ENCODE measurements around the gene UBA1. TPM values are rescaled to one million over a fixed set of nuclear protein-coding genes. Genes with fewer than 3 reads are reported as not detected.

UBA1 gene
- total RNA-seq, 1 experiment from 2014 or later, result 234 TPM

DNA sequence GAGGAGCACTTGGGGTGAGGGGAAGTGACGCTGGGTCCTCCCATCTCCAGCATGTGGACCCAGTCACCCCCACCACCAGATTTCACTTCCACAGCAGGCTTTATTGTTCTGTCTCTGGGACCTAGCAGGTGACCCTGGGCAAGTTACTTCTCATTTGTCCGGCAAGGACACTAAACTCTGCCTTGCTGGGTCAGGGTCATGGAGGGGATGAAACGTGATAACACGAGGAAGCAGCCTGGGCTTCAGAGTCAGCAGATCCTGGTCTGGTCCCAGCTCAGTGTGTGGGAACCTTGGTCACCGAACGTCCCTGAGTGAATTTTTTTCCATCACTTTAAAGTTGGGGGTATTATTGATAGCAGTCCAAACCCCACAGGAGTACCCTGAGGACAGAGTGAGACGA, 3.9 kb downstream of the UBA1 start:
- TF ChIP-seq, protein P1, sequence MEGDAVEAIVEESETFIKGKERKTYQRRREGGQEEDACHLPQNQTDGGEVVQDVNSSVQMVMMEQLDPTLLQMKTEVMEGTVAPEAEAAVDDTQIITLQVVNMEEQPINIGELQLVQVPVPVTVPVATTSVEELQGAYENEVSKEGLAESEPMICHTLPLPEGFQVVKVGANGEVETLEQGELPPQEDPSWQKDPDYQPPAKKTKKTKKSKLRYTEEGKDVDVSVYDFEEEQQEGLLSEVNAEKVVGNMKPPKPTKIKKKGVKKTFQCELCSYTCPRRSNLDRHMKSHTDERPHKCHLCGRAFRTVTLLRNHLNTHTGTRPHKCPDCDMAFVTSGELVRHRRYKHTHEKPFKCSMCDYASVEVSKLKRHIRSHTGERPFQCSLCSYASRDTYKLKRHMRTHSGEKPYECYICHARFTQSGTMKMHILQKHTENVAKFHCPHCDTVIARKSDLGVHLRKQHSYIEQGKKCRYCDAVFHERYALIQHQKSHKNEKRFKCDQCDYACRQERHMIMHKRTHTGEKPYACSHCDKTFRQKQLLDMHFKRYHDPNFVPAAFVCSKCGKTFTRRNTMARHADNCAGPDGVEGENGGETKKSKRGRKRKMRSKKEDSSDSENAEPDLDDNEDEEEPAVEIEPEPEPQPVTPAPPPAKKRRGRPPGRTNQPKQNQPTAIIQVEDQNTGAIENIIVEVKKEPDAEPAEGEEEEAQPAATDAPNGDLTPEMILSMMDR (IDR thresholded peaks at IDR 0.05; ENCODE audit: unreplicated experiment), result no peak
- H3K27me3 Mint-ChIP-seq (ENCODE audit: unreplicated experiment), result no peaks in the 10 kb centered on the region
- H3K27ac Mint-ChIP-seq (ENCODE audit: unreplicated experiment), result no peak overlapping the region
- intact Hi-C loops (cut with micrococcal nuclease; ENCODE audit: unreplicated experiment), result loop anchor here (10.0 kb wide), 1 partner anchor 827 kb away; no protein-coding TSS in a partner anchor
- no peak overlapping the region for H3K4me3 Mint-ChIP-seq (ENCODE audit: low read depth, unreplicated experiment)
- BruUV-seq (replicated peaks), result no TSS peak
- CTCF ChIA-PET, result no interaction called here
- no peaks in the 10 kb centered on the region for H3K9me3 Mint-ChIP-seq (ENCODE audit: low read depth, unreplicated experiment)
- peaks cover 68% of the 10 kb centered on the region for H3K36me3 Mint-ChIP-seq (ENCODE audit: insufficient read depth, unreplicated experiment)
- DNase-seq, result no peak
- peaks cover 18% of the 10 kb centered on the region for H3K4me1 Mint-ChIP-seq (ENCODE audit: low read depth, unreplicated experiment)

DNA sequence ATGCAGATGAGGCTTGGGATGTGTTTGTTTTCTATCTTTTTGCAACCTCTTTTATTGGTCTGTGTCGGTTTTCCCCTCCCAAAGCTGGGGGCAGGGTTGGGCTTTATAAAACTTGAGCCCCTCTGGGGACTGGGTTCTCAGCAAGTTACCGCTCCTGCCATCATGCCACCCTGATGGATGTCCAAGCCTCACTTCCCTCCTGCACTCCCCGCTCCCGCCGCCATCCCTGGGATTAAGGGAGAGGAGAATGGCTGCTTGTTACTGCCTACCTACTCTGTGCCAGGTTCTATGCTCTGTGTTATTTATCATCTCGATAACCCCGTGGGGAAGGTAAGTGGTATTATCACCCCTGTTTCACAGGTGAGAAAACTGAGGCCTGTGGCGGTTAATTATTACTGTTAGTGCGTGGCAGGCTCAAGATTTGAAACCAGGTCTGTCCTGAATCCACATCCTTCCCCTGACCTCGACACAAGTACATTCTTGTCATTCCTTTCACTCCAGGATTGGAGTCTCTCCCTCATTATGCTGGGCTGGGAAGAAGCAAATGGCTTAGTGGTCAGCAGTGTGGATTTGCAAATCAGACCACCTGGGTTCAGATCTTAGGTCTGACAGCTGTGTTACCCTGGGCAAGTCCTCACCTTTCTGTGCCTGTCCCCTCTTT, 4.5 kb downstream of the UBA1 start:
- Mint-ChIP-seq H3K27me3 (ENCODE audit: unreplicated experiment) (no peaks in the 10 kb centered on the region), H3K9me3 (ENCODE audit: low read depth, unreplicated experiment) (no peaks in the 10 kb centered on the region), H3K4me1 (ENCODE audit: low read depth, unreplicated experiment) (peaks cover 18% of the 10 kb centered on the region), H3K27ac (ENCODE audit: unreplicated experiment) (no peak overlapping the region), H3K36me3 (ENCODE audit: insufficient read depth, unreplicated experiment) (peaks cover 71% of the 10 kb centered on the region), H3K4me3 (ENCODE audit: low read depth, unreplicated experiment) (no peak overlapping the region)
- DNase-seq, result no peak
- CTCF ChIA-PET, result no interaction called here
- TF ChIP-seq, protein P1 (IDR thresholded peaks at IDR 0.05; ENCODE audit: unreplicated experiment), result no peak
- intact Hi-C loops (cut with micrococcal nuclease; ENCODE audit: unreplicated experiment), result loop anchor here (10.0 kb wide), 1 partner anchor 827 kb away; no protein-coding TSS in a partner anchor
- no TSS peak for BruUV-seq (replicated peaks)

DNA sequence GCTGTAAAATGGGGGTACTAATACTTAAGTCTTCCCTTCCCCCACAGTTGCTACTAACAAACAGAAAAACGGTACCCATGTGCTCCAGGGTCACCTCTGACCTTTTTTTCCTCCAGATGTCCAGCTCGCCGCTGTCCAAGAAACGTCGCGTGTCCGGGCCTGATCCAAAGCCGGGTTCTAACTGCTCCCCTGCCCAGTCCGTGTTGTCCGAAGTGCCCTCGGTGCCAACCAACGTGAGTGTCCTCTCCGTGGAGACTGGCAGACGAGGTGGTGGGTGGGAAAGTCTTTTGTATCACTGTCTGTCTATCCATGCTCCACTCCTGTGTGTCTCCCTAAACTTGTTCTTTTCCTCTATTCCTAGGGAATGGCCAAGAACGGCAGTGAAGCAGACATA, 5.1 kb downstream of the UBA1 start:
- intact Hi-C loops (cut with micrococcal nuclease; ENCODE audit: unreplicated experiment), result loop anchor here (10.0 kb wide), 1 partner anchor 826 kb away; no protein-coding TSS in a partner anchor
- DNase-seq, result no peak

DNA sequence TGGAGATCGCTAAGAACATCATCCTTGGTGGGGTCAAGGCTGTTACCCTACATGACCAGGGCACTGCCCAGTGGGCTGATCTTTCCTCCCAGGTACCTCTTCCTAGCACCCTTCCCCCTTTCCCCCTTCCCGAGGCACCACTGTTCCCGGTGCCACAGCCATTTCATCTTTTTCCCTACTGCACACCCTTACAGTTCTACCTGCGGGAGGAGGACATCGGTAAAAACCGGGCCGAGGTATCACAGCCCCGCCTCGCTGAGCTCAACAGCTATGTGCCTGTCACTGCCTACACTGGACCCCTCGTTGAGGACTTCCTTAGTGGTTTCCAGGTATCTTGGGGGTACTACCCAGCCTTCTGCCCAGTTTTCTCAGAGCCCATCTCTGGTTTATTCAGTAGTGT, 5.7 kb downstream of the UBA1 start:
- Mint-ChIP-seq H3K36me3 (ENCODE audit: insufficient read depth, unreplicated experiment) (peaks cover 71% of the 10 kb centered on the region), H3K27ac (ENCODE audit: unreplicated experiment) (no peak overlapping the region), H3K27me3 (ENCODE audit: unreplicated experiment) (no peaks in the 10 kb centered on the region), H3K4me3 (ENCODE audit: low read depth, unreplicated experiment) (no peak overlapping the region), H3K9me3 (ENCODE audit: low read depth, unreplicated experiment) (no peaks in the 10 kb centered on the region), H3K4me1 (ENCODE audit: low read depth, unreplicated experiment) (peaks cover 18% of the 10 kb centered on the region)
- TF ChIP-seq, protein P1 (IDR thresholded peaks at IDR 0.05; ENCODE audit: unreplicated experiment), result no peak
- intact Hi-C loops (cut with micrococcal nuclease; ENCODE audit: unreplicated experiment), result loop anchor here (10.0 kb wide), 1 partner anchor 826 kb away; no protein-coding TSS in a partner anchor
- CTCF ChIA-PET, result no interaction called here
- no peak for DNase-seq
- no TSS peak for BruUV-seq (replicated peaks)

More for the DNA sequence above, 5.1 kb downstream of the UBA1 start:
- peaks cover 71% of the 10 kb centered on the region for H3K36me3 Mint-ChIP-seq (ENCODE audit: insufficient read depth, unreplicated experiment)
- no peak overlapping the region for H3K27ac Mint-ChIP-seq (ENCODE audit: unreplicated experiment)
- H3K4me1 Mint-ChIP-seq (ENCODE audit: low read depth, unreplicated experiment), result peaks cover 18% of the 10 kb centered on the region
- TF ChIP-seq, protein P1 (IDR thresholded peaks at IDR 0.05; ENCODE audit: unreplicated experiment), result no peak
- H3K27me3 Mint-ChIP-seq (ENCODE audit: unreplicated experiment), result no peaks in the 10 kb centered on the region
- H3K4me3 Mint-ChIP-seq (ENCODE audit: low read depth, unreplicated experiment), result no peak overlapping the region
- H3K9me3 Mint-ChIP-seq (ENCODE audit: low read depth, unreplicated experiment), result no peaks in the 10 kb centered on the region
- BruUV-seq (replicated peaks), result no TSS peak
- CTCF ChIA-PET, result no interaction called here
